Glutamatergic neuron (in vitro differentiated cells): ENCODE results near the gene HES2. TPM values are rescaled to one million over a fixed set of nuclear protein-coding genes. Genes with fewer than 3 reads are reported as not detected.
"Not testable (repeated sequence)": the region's sequence is repeated elsewhere in the genome, so short reads cannot be mapped to it uniquely, and the experiment has no call there.

Experiments
- DNase-seq: peaks from one replicate; pipeline ENCODE4 v3.0.0; 2022
- H3K27ac Mint-ChIP-seq: one replicate; pipeline ENCODE4 v1.8.0; 2020; ENCODE audit warnings: mild to moderate bottlenecking, mixed read lengths, inconsistent platforms; ENCODE audit not compliant: unreplicated experiment
- H3K27me3 Mint-ChIP-seq: one replicate; pipeline ENCODE4 v1.8.0; 2020; ENCODE audit warnings: mild to moderate bottlenecking, moderate library complexity, mixed read lengths, inconsistent platforms; ENCODE audit not compliant: unreplicated experiment
- H3K36me3 Mint-ChIP-seq: one replicate; pipeline ENCODE4 v1.8.0; 2020; ENCODE audit warnings: mild to moderate bottlenecking, mixed read lengths, inconsistent platforms; ENCODE audit not compliant: unreplicated experiment
- H3K4me1 Mint-ChIP-seq: one replicate; pipeline ENCODE4 v1.8.0; 2020; ENCODE audit warnings: mild to moderate bottlenecking, low read depth, mixed read lengths, inconsistent platforms; ENCODE audit not compliant: unreplicated experiment
- H3K4me3 Mint-ChIP-seq: one replicate; pipeline ENCODE4 v1.8.0; 2020; ENCODE audit warnings: mild to moderate bottlenecking, mixed read lengths, inconsistent platforms; ENCODE audit not compliant: unreplicated experiment
- H3K9me3 Mint-ChIP-seq: one replicate; pipeline ENCODE4 v1.8.0; 2020; ENCODE audit warnings: mild to moderate bottlenecking, moderate library complexity, mixed read lengths, inconsistent platforms; ENCODE audit not compliant: unreplicated experiment
- microRNA-seq: library from miRNA; unstranded; fragments of <30 nt; microRNA quantifications from one replicate; pipeline ENCODE4, GENCODE V29; 2020; ENCODE audit not compliant: unreplicated experiment
- total RNA-seq: library from RNA; stranded (reverse); fragmentation: NEBNext Ultra II Directional; extraction: Animal tissue kit (Norgen Biotek cat#: 25700); gene quantifications from one replicate; pipeline ENCODE4 v1.2.1, GENCODE V29; 2021; ENCODE audit not compliant: unreplicated experiment
- TF ChIP-seq, protein P1 (sequence below): fragments of 200-600 bp; sonication (generic); IDR thresholded peaks from one replicate; pipeline ENCODE4 v1.5.0; 2021; ENCODE audit not compliant: partially characterized antibody, unreplicated experiment

HES2 gene
- total RNA-seq, 1 donor from 2014 or later, result 54.6 TPM

- DNase-seq, result no peak
- peaks cover 8% of the 10 kb centered on the region for H3K9me3 Mint-ChIP-seq
- peaks cover 14% of the 10 kb centered on the region for H3K4me1 Mint-ChIP-seq
- no peak overlapping the region for H3K4me3 Mint-ChIP-seq
- H3K27ac Mint-ChIP-seq, result peak overlapping the region; percentile 66
- H3K36me3 Mint-ChIP-seq, result no peaks in the 10 kb centered on the region
- TF ChIP-seq, protein P1, sequence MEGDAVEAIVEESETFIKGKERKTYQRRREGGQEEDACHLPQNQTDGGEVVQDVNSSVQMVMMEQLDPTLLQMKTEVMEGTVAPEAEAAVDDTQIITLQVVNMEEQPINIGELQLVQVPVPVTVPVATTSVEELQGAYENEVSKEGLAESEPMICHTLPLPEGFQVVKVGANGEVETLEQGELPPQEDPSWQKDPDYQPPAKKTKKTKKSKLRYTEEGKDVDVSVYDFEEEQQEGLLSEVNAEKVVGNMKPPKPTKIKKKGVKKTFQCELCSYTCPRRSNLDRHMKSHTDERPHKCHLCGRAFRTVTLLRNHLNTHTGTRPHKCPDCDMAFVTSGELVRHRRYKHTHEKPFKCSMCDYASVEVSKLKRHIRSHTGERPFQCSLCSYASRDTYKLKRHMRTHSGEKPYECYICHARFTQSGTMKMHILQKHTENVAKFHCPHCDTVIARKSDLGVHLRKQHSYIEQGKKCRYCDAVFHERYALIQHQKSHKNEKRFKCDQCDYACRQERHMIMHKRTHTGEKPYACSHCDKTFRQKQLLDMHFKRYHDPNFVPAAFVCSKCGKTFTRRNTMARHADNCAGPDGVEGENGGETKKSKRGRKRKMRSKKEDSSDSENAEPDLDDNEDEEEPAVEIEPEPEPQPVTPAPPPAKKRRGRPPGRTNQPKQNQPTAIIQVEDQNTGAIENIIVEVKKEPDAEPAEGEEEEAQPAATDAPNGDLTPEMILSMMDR, result no peak
- H3K27me3 Mint-ChIP-seq, result peaks cover 11% of the 10 kb centered on the region
Measured at GRCh38 chr1:6365047-6365446, 54.7 kb downstream of the HES2 start.

GRCh38 chr1:6363085-6363884, 56.4 kb downstream of the HES2 start:
- not testable (repeated sequence) for H3K9me3 Mint-ChIP-seq, H3K4me3 Mint-ChIP-seq, H3K27ac Mint-ChIP-seq, H3K36me3 Mint-ChIP-seq, H3K27me3 Mint-ChIP-seq
- peaks cover 19% of the 10 kb centered on the region for H3K4me1 Mint-ChIP-seq
- DNase-seq, result peak; percentile 75
- TF ChIP-seq, protein P1, result peak; percentile 74

Small RNA genes lying within 50 kb of the gene (microRNA-seq; reads per million reads assigned to microRNA genes)
- not detected for gene MIR4252

Other genes starting within 250 kb of the HES2 start
- gene CHD5, start 239.6 kb downstream of the HES2 start, total RNA-seq, result 0.96 TPM
- 275 TPM for gene RPL22, start 220.3 kb downstream of the HES2 start, total RNA-seq
- 5.6 TPM for gene RNF207, start 213.8 kb downstream of the HES2 start, total RNA-seq
- 55.5 TPM for gene ICMT, start 184.0 kb downstream of the HES2 start, total RNA-seq
- gene HES3, start 175.7 kb downstream of the HES2 start, total RNA-seq, result 0.66 TPM
- gene GPR153, start 158.8 kb downstream of the HES2 start, total RNA-seq, result 174 TPM
- gene ACOT7, start 26.2 kb downstream of the HES2 start, total RNA-seq, result 175 TPM
- gene ESPN, start 4.9 kb upstream of the HES2 start, total RNA-seq, result 25.7 TPM
- 47.5 TPM for gene TNFRSF25, start 46.3 kb upstream of the HES2 start, total RNA-seq
- gene PLEKHG5, start 71.7 kb upstream of the HES2 start, total RNA-seq, result 53.0 TPM
- 34.5 TPM for gene NOL9, start 134.6 kb upstream of the HES2 start, total RNA-seq
- not detected for gene TAS1R1, start 135.4 kb upstream of the HES2 start, total RNA-seq
- gene ZBTB48, start 160.1 kb upstream of the HES2 start, total RNA-seq, result 39.0 TPM
- 9.2 TPM for gene KLHL21, start 182.9 kb upstream of the HES2 start, total RNA-seq
- gene PHF13, start 193.8 kb upstream of the HES2 start, total RNA-seq, result 13.2 TPM
- gene THAP3, start 204.9 kb upstream of the HES2 start, total RNA-seq, result 30.2 TPM